Stimulated activated CD4-positive, alpha-beta T cell treated with anti-CD3 and anti-CD28 coated beads, Interleukin-12 subunit alpha, Interleukin-12 subunit beta, amount 100 ng/mL, for 48 hours (primary cell): Measurements from ENCODE around the gene SEL1L2.
"Not testable (repeated sequence)": the region's sequence is repeated elsewhere in the genome, so short reads cannot be mapped to it uniquely, and the experiment has no call there.

ENCODE experiments used
- DNase-seq, 3 donors: peaks; one replicate each; pipeline ENCODE4 v3.0.0-alpha.2; 2020; ENCODE audit warnings: low read depth in 2 of 3, low spot score in 1 of 3

SEL1L2 gene

GRCh38 chr20:13990465-13990864 is at the start of gene SEL1L2:
Gene SEL1L2 (minus strand): TSS chr20:13990614. CDS start chr20:13990534, 80 bp downstream.
- DNase-seq: no peak

- no peak for DNase-seq
Measured at GRCh38 chr20:14036567-14036966, 46.2 kb upstream of the SEL1L2 start.

GRCh38 chr20:14033310-14033709 is 42.9 kb upstream of the SEL1L2 start:
- DNase-seq: no peak

- no peak for DNase-seq
Measured at GRCh38 chr20:14030991-14031390, 40.6 kb upstream of the SEL1L2 start.

- DNase-seq: no peak
Measured at GRCh38 chr20:14012671-14013070, 22.3 kb upstream of the SEL1L2 start.

- no peak for DNase-seq
Measured at GRCh38 chr20:14009208-14009607, 18.8 kb upstream of the SEL1L2 start.

- no peak for DNase-seq
Measured at GRCh38 chr20:14005996-14006395, 15.6 kb upstream of the SEL1L2 start.

- no peak for DNase-seq
Measured at GRCh38 chr20:14000917-14001316, 10.5 kb upstream of the SEL1L2 start.

GRCh38 chr20:13996265-13996664 is 5.9 kb upstream of the SEL1L2 start:
- DNase-seq: no peak

GRCh38 chr20:13995841-13996240 is 5.4 kb upstream of the SEL1L2 start:
- DNase-seq: no peak

GRCh38 chr20:13995086-13995665 is 4.8 kb upstream of the SEL1L2 start, which contains the start of gene MACROD2:
Gene MACROD2 (plus strand): TSS chr20:13995516.
- peak; percentile 6 to 21 (median 20) for DNase-seq

GRCh38 chr20:13991955-13992354 is 1.5 kb upstream of the SEL1L2 start:
- not testable (repeated sequence) for DNase-seq

GRCh38 chr20:13991311-13991710 is 897 bp upstream of the SEL1L2 start:
- DNase-seq: no peak

- DNase-seq: no peak
Measured at GRCh38 chr20:13984211-13984610, 6.2 kb downstream of the SEL1L2 start.

GRCh38 chr20:13960525-13960924 is 29.9 kb downstream of the SEL1L2 start:
- no peak for DNase-seq

GRCh38 chr20:13960119-13960518 is 30.3 kb downstream of the SEL1L2 start:
- DNase-seq: no peak

GRCh38 chr20:13953227-13953626 is 37.2 kb downstream of the SEL1L2 start:
- DNase-seq: no peak

- no peak for DNase-seq
Measured at GRCh38 chr20:13947719-13948118, 42.7 kb downstream of the SEL1L2 start.

GRCh38 chr20:13941031-13941430 is 49.4 kb downstream of the SEL1L2 start:
- DNase-seq: no peak

GRCh38 chr20:13936781-13937576 is 53.4 kb downstream of the SEL1L2 start:
- no peak for DNase-seq

- no peak for DNase-seq
Measured at GRCh38 chr20:13934992-13935894, 55.2 kb downstream of the SEL1L2 start.

GRCh38 chr20:13930281-13930680 is 60.1 kb downstream of the SEL1L2 start:
- DNase-seq: no peak
